Stimulated activated naive CD8-positive, alpha-beta T cell treated with anti-CD3 and anti-CD28 coated beads, Interleukin-15, Interleukin-2, amounts not matched to agents 100 U/mL and 50 U/mL, for 24 hours (primary cell): Measurements from ENCODE around the gene TAS2R43.
"Not testable (repeated sequence)": the region's sequence is repeated elsewhere in the genome, so short reads cannot be mapped to it uniquely, and the experiment has no call there.

Experiments
- ATAC-seq: fragments of 150-1000 bp; cut with Tn5 transposase; one replicate; pipeline ENCODE4 v1.10.0; 2021
- DNase-seq: peaks from one replicate; pipeline ENCODE4 v3.0.0; 2021

TAS2R43 gene

GRCh38 chr12:11059784-11060183 lies 32.3 kb downstream of the TAS2R43 start:
- peak; percentile 40 for ATAC-seq

GRCh38 chr12:11059041-11059440 lies 33.1 kb downstream of the TAS2R43 start:
- DNase-seq (no peak), ATAC-seq (no peak)

More at GRCh38 chr12:11059784-11060183, 32.3 kb downstream of the TAS2R43 start:
- no peak for DNase-seq

DNA sequence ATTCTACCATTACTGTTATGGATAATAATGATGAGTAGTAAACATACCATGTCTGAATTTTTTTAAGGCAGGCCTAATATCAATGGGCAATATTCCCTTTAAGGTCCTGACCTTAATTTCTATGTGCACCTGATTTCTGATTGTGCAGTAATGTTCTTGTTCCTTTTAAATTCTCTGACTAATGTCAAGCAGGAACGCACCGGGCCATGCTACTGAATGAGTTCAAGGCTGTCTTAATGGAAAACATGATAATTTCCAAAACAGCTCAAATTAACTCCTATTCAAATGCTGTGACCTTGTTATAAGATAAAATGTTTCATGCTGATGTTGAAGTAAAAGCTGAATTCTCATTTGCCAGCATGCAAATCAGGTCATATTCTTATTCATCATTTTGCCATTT lies 36.8 kb downstream of the TAS2R43 start:
- ATAC-seq (no peak), DNase-seq (no peak)

DNA sequence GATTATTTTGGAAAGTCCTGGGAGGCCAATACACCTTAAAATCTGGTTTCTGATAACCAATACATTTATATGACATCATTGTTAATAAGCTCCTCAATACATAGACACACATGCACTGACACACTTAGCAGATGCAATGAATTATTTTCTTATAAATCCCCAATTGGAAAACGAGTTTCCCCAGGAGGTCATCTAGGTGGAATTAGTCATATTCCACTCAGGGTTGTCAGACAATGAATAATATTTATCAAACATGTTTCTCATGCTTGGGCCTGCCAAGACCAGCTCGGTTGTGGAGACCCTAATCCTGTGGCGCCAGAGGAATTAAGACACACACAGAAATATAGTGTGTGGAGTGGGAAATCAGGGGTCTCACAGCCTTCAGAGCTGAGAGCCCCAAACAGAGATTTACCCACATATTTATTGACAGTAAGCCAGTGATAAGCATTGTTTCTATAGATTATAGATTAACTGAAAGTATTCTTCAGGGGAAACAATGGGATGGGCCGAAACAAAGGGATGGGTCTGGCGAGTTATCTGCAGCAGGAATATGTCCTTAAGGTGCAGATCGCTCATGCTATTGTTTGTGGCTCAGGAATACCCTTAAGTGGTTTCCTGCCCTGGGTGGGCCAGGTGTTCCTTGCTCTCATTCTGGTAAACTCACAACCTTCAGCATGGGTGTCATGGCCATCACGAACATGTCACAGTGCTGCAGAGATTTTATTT lies 42.1 kb downstream of the TAS2R43 start:
- not testable (repeated sequence) for DNase-seq, ATAC-seq

DNA sequence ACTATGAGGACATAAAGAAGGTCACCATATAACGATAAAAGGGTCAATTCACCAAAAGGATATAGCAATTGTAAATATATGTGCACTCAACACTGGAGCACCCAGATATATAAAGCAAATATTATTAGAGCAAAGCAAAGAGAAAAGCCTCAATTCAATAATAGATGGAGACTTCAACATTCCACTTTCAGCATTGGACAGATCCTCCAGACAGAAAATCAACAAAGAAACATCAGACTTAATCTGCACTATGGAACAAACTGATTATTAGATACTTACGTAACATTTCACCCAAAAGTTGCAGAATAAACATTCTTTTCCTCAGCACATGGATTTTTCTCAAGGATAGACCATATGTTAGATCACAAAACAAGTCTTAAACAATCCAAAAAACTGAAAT lies 50.7 kb downstream of the TAS2R43 start:
- not testable (repeated sequence) for ATAC-seq, DNase-seq
